ENCODE data around the gene RAB31.
"Not testable (repeated sequence)": the region's sequence is repeated elsewhere in the genome, so short reads cannot be mapped to it uniquely, and the experiment has no call there.

Gene RAB31

GRCh38 chr18:9708057-9708433 is at the start of gene RAB31:
Gene RAB31 (plus strand): TSS chr18:9708301. CDS start chr18:9708406, 105 bp downstream.
- no peak for DNase-seq (ENCODE audit: low read depth, low spot score)

GRCh38 chr18:9659499-9660375 is 48.4 kb upstream of the RAB31 start:
- DNase-seq (ENCODE audit: low read depth, low spot score): no peak

- no peak for DNase-seq (ENCODE audit: low read depth, low spot score)
Measured at GRCh38 chr18:9661564-9661963, 46.5 kb upstream of the RAB31 start.

GRCh38 chr18:9663377-9663776 is 44.7 kb upstream of the RAB31 start:
- no peak for DNase-seq (ENCODE audit: low read depth, low spot score)

- no peak for DNase-seq (ENCODE audit: low read depth, low spot score)
Measured at GRCh38 chr18:9665314-9665713, 42.8 kb upstream of the RAB31 start.

GRCh38 chr18:9666548-9666947 is 41.6 kb upstream of the RAB31 start:
- no peak for DNase-seq (ENCODE audit: low read depth, low spot score)

- DNase-seq (ENCODE audit: low read depth, low spot score): no peak
Measured at GRCh38 chr18:9669016-9669415, 39.1 kb upstream of the RAB31 start.

GRCh38 chr18:9671214-9671613 is 36.9 kb upstream of the RAB31 start:
- no peak for DNase-seq (ENCODE audit: low read depth, low spot score)

- no peak for DNase-seq (ENCODE audit: low read depth, low spot score)
Measured at GRCh38 chr18:9673296-9674251, 34.5 kb upstream of the RAB31 start.

GRCh38 chr18:9678216-9678615 is 29.9 kb upstream of the RAB31 start:
- not testable (repeated sequence) for DNase-seq (ENCODE audit: low read depth, low spot score)

- DNase-seq (ENCODE audit: low read depth, low spot score): no peak
Measured at GRCh38 chr18:9679125-9679524, 29.0 kb upstream of the RAB31 start.

GRCh38 chr18:9681217-9681616 is 26.9 kb upstream of the RAB31 start:
- DNase-seq (ENCODE audit: low read depth, low spot score): no peak

- no peak for DNase-seq (ENCODE audit: low read depth, low spot score)
Measured at GRCh38 chr18:9682572-9682971, 25.5 kb upstream of the RAB31 start.

GRCh38 chr18:9683418-9684396 is 24.4 kb upstream of the RAB31 start:
- no peak for DNase-seq (ENCODE audit: low read depth, low spot score)

- no peak for DNase-seq (ENCODE audit: low read depth, low spot score)
Measured at GRCh38 chr18:9684881-9685614, 23.1 kb upstream of the RAB31 start.

- DNase-seq (ENCODE audit: low read depth, low spot score): no peak
Measured at GRCh38 chr18:9685615-9685890, 22.5 kb upstream of the RAB31 start.

- DNase-seq (ENCODE audit: low read depth, low spot score): no peak
Measured at GRCh38 chr18:9688036-9688741, 19.9 kb upstream of the RAB31 start.

GRCh38 chr18:9689253-9689652 is 18.8 kb upstream of the RAB31 start:
- no peak for DNase-seq (ENCODE audit: low read depth, low spot score)

- DNase-seq (ENCODE audit: low read depth, low spot score): no peak
Measured at GRCh38 chr18:9690418-9691188, 17.5 kb upstream of the RAB31 start.

Data from brain pericyte (primary cell).